Measurements from ENCODE around the gene ZRSR2.
"Not testable (repeated sequence)": the region's sequence is repeated elsewhere in the genome, so short reads cannot be mapped to it uniquely, and the experiment has no call there.

The ZRSR2 gene, protein sequence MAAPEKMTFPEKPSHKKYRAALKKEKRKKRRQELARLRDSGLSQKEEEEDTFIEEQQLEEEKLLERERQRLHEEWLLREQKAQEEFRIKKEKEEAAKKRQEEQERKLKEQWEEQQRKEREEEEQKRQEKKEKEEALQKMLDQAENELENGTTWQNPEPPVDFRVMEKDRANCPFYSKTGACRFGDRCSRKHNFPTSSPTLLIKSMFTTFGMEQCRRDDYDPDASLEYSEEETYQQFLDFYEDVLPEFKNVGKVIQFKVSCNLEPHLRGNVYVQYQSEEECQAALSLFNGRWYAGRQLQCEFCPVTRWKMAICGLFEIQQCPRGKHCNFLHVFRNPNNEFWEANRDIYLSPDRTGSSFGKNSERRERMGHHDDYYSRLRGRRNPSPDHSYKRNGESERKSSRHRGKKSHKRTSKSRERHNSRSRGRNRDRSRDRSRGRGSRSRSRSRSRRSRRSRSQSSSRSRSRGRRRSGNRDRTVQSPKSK

DNA sequence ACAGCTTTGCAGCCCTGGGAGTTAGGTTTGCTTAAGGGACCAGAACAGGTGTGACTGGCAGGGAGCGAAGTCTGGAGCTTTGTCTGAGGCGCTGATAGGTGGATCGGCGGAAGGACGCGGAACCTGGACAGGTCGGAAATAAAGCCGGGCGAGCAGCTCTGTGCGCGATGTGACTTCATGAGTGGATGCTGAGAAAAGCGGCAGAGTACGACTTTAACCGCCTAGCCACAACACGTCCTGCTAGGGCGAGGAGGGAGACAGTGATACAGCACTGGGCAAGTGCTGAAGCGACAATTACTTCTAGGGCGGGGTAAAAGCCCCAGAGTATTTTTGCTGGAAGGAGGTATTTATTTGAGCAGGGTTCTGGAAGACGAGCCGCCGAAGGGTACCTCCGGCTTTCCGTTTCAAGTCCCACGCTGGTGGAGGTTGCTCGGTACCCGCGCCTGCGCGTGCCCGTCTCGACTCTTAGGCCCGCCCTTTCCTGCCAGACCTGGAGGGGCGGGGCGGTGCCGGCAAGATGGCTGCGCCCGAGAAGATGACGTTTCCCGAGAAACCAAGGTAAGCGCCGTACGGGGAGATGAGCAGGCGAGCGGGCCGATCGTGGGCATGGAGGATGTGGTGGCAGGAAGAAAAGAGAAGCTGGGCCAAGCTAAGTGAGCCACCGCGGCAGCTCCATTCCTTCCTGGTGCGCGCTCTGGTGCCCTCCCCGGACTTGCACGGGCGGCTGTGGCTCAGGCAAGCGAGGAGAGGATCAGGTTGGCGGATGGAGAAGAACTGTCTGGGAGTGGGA is at the start of gene ZRSR2:
Gene ZRSR2, plus strand, starts transcription at position 506 of the 790 bp plus-strand sequence. Its CDS starts 12 bp downstream, at position 518.
- Mint-ChIP-seq H3K4me3 (no peak within 1 kb of the TSS), H3K27me3 (no peaks in the 10 kb centered on the region), H3K9me3 (no peaks in the 10 kb centered on the region), H3K27ac (no peak within 1 kb of the TSS), H3K4me1 (peaks cover 20% of the 10 kb centered on the region)
- DNase-seq: peak; percentile 78 to 89
- peak; percentile 93 for ATAC-seq

- DNase-seq (no peak), ATAC-seq (no peak)
- Mint-ChIP-seq H3K27ac (peak overlapping the region in 1 of 2 donors; percentile 55), H3K9me3 (no peaks in the 10 kb centered on the region), H3K4me3 (no peak overlapping the region), H3K27me3 (no peaks in the 10 kb centered on the region), H3K4me1 (peaks cover 47% of the 10 kb centered on the region)
Observed at GRCh38 chrX:15744181-15744867, 46.0 kb upstream of the ZRSR2 start.

- Mint-ChIP-seq H3K4me1 (peaks cover 51% of the 10 kb centered on the region), H3K4me3 (no peak overlapping the region), H3K9me3 (no peaks in the 10 kb centered on the region), H3K27me3 (no peaks in the 10 kb centered on the region), H3K27ac (no peak overlapping the region)
- DNase-seq: no peak
- no peak for ATAC-seq
Observed at GRCh38 chrX:15745179-15745578, 45.1 kb upstream of the ZRSR2 start.

- ATAC-seq: not testable (repeated sequence)
Observed at GRCh38 chrX:15746651-15747050, 43.6 kb upstream of the ZRSR2 start.

GRCh38 chrX:15747626-15748173 is 42.6 kb upstream of the ZRSR2 start:
- H3K4me3 Mint-ChIP-seq: no peak overlapping the region
- DNase-seq (no peak), ATAC-seq (no peak)
- H3K27me3 Mint-ChIP-seq: no peaks in the 10 kb centered on the region
- H3K4me1 Mint-ChIP-seq: peaks cover 70% of the 10 kb centered on the region
- no peak overlapping the region for H3K27ac Mint-ChIP-seq
- H3K9me3 Mint-ChIP-seq: no peaks in the 10 kb centered on the region

More at GRCh38 chrX:15746651-15747050, 43.6 kb upstream of the ZRSR2 start:
- H3K9me3 Mint-ChIP-seq, H3K27ac Mint-ChIP-seq, DNase-seq, H3K27me3 Mint-ChIP-seq, H3K4me3 Mint-ChIP-seq: not testable (repeated sequence)
- peaks cover 66% of the 10 kb centered on the region for H3K4me1 Mint-ChIP-seq

- H3K27ac Mint-ChIP-seq: no peak overlapping the region
- ATAC-seq (no peak), DNase-seq (no peak)
- H3K9me3 Mint-ChIP-seq: no peaks in the 10 kb centered on the region
- peaks cover 64% of the 10 kb centered on the region for H3K4me1 Mint-ChIP-seq
- no peaks in the 10 kb centered on the region for H3K27me3 Mint-ChIP-seq
- peak overlapping the region in 1 of 2 donors; percentile 12 for H3K4me3 Mint-ChIP-seq
Observed at GRCh38 chrX:15748841-15749240, 41.4 kb upstream of the ZRSR2 start.

DNA sequence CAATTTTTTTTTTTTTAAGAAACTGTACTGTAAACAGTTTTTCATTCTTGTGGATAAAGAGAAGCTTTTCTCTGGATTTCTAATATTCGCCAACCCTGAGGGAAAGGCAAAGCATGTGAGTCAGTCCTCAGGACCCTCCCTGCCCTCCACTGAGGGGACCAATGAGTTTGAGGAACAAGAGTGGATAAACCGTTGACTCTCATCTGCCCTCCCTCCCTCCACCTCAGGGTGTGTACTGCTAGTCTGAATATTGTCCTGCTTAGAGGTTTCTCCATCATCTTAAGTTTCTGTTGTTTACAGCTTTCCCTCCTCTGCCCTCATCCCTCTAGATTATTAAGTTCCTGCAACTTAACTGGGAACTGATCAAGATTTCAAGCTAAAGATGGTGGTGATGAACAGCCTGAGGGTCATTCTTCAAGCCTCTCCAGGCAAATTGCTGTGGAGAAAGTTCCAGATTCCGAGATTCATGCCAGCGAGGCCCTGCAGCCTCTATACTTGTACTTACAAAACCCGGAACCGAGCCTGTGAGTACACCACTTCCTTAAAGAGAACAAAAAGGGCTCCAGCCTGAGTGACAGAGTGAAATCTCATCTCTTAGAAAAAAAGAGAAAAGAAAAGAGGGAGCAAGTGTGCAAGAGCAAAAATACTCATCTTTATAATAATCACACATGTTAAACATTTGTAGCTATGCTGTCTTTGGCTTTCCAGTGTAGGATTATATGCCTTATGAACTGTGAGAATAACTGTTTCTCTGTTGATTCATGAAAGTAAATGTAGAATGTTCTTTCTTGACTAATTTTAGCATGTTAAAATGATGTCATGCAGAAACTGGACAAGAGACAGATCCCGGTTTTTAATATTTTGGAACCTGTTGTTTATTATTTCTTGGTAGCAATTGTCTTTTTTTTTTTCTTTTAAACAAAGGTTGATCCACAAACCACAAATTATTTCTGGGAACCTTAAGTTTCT is 40.4 kb upstream of the ZRSR2 start:
- ATAC-seq (peak; percentile 73), DNase-seq (peak in 1 of 2 donors; percentile 23)
- Mint-ChIP-seq H3K4me1 (peaks cover 59% of the 10 kb centered on the region), H3K4me3 (peak overlapping the region; percentile 61 to 73), H3K27me3 (no peaks in the 10 kb centered on the region), H3K27ac (peak overlapping the region; percentile 91 to 98), H3K9me3 (no peaks in the 10 kb centered on the region)

GRCh38 chrX:15750611-15751154 is 39.6 kb upstream of the ZRSR2 start:
- ATAC-seq (peak; percentile 51), DNase-seq (peak in 1 of 2 donors; percentile 16)
- peak overlapping the region; percentile 91 to 98 for H3K27ac Mint-ChIP-seq
- H3K4me1 Mint-ChIP-seq: peaks cover 55% of the 10 kb centered on the region
- H3K4me3 Mint-ChIP-seq: peak overlapping the region; percentile 61 to 73
- H3K27me3 Mint-ChIP-seq: no peaks in the 10 kb centered on the region
- no peaks in the 10 kb centered on the region for H3K9me3 Mint-ChIP-seq

- no peaks in the 10 kb centered on the region for H3K9me3 Mint-ChIP-seq
- peaks cover 59% of the 10 kb centered on the region for H3K4me1 Mint-ChIP-seq
- peak overlapping the region; percentile 61 to 73 for H3K4me3 Mint-ChIP-seq
- H3K27ac Mint-ChIP-seq: peak overlapping the region; percentile 91 to 98
- DNase-seq: no peak
- no peaks in the 10 kb centered on the region for H3K27me3 Mint-ChIP-seq
- ATAC-seq: peak; percentile 90
Observed at GRCh38 chrX:15751155-15751819, 39.0 kb upstream of the ZRSR2 start.

DNA sequence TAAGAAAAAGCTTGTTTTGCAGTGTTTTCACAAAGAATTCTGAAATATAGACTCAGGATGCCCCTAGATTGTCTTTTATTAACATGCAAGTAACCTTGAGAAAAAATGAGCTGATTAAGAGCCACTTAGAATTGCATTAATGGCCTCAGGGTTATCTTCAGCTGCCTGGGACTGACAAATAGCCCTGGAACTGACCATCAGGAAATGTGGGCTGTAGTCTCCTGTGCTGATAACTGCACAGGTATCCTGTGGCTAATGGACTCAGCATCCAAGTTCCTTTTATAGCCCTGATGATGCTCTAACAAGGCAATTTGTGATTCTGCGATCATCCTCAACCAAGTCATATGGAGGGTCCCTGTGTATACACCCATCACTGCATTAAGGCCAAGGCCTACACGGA is 35.2 kb upstream of the ZRSR2 start:
- Mint-ChIP-seq H3K27ac (no peak overlapping the region), H3K4me1 (peaks cover 53% of the 10 kb centered on the region)

GRCh38 chrX:15758140-15758539 is 32.1 kb upstream of the ZRSR2 start:
- no peak overlapping the region for H3K27ac Mint-ChIP-seq
- H3K9me3 Mint-ChIP-seq: no peaks in the 10 kb centered on the region
- peak overlapping the region in 1 of 2 donors; percentile 42 for H3K4me3 Mint-ChIP-seq
- H3K4me1 Mint-ChIP-seq: peaks cover 36% of the 10 kb centered on the region
- H3K27me3 Mint-ChIP-seq: no peaks in the 10 kb centered on the region
- ATAC-seq (peak; percentile 60), DNase-seq (no peak)

More for the DNA sequence above, 35.2 kb upstream of the ZRSR2 start:
- DNase-seq (no peak), ATAC-seq (no peak)
- no peaks in the 10 kb centered on the region for H3K27me3 Mint-ChIP-seq
- H3K9me3 Mint-ChIP-seq: no peaks in the 10 kb centered on the region
- no peak overlapping the region for H3K4me3 Mint-ChIP-seq

DNA sequence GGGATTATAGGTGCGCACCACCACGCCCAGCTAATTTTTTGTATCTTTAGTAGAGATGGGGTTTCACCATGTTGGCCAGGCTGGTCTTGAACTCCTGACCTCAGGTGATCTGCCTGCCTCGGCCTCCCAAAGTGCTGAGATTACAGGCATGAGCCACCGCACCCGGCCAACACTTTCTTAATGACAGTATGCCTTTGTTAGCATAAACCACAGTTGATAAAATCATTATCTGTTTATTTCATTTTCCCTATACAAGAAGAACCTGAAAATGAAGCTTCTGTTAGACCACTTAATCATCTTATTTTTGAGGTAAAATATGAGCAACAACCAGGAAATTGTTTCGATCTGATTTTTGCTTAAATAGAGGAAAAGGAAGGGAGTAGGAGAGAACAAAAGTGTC is 30.4 kb upstream of the ZRSR2 start:
- peaks cover 29% of the 10 kb centered on the region for H3K4me1 Mint-ChIP-seq
- H3K27ac Mint-ChIP-seq, H3K27me3 Mint-ChIP-seq, H3K4me3 Mint-ChIP-seq, DNase-seq, H3K9me3 Mint-ChIP-seq, ATAC-seq: not testable (repeated sequence)

- DNase-seq: peak in 1 of 2 donors; percentile 33
- H3K9me3 Mint-ChIP-seq: no peaks in the 10 kb centered on the region
- ATAC-seq: peak; percentile 53
- peaks cover 22% of the 10 kb centered on the region for H3K4me1 Mint-ChIP-seq
- peak overlapping the region in 1 of 2 donors; percentile 78 for H3K27ac Mint-ChIP-seq
- no peaks in the 10 kb centered on the region for H3K27me3 Mint-ChIP-seq
- H3K4me3 Mint-ChIP-seq: no peak overlapping the region
Observed at GRCh38 chrX:15761564-15762191, 28.6 kb upstream of the ZRSR2 start.
